K562 (cell line): ENCODE measurements around the gene ZP3. TPM values are rescaled to one million over a fixed set of nuclear protein-coding genes. Genes with fewer than 3 reads are reported as not detected.

Experiments
- ATAC-seq: fragments of 200-7000 bp; cut with Tn5 transposase; 3 replicates; pipeline ENCODE4 v1.9.1; 2020; ENCODE audit warnings: moderate library complexity
- BruUV-seq: library from RNA; stranded (reverse); fragments of 400-500 nt; replicated peaks from 2 replicates; lab custom pipeline; 2021; lab: Mats Ljungman, UMichigan
- CTCF ChIA-PET: fragments of 300-600 bp; formaldehyde crosslinking; extraction: SDS; loops from one replicate; lab custom pipeline; 2021; ENCODE audit warnings: low intra/inter-chr PET ratio; lab: Yijun Ruan, JAX
- POLR2A ChIA-PET: fragments of 300-600, 350-650 bp; sonication (Branson Sonifier 250); formaldehyde crosslinking; extraction: SDS; loops from one replicate; lab custom pipeline; 2021; ENCODE audit warnings: antibody characterized with exemption, inconsistent platforms; lab: Yijun Ruan, JAX
- DNase-seq, 4 experiments: peaks; one replicate each; pipeline versions ENCODE4 v3.0.0 to v3.0.0-alpha.2; 2011 to 2018; ENCODE audit warnings: low spot score in 3 of 4, mixed read lengths in 3 of 4; ENCODE audit errors: extremely low read depth in 1 of 4
- FAIRE-seq: peaks from 2 replicates; lab custom pipeline; 2011; peaks lifted over from hg19 to GRCh38; lab: Jason Lieb, UNC
- H2AFZ ChIP-seq: 2 replicates; pipeline ENCODE4 v1.6.0; 2011; ENCODE audit warnings: low read depth, low read length, control low read depth, inconsistent platforms
- H3K27ac ChIP-seq: fragments of 200-600 bp; 3 replicates; pipeline ENCODE4 v1.8.0; 2011; ENCODE audit warnings: low read depth, mild to moderate bottlenecking, control low read depth, inconsistent platforms, low read length, moderate library complexity, mixed read lengths; ENCODE audit errors: extremely low read depth
- H3K27me3 ChIP-seq, 2 experiments: fragments of 300-600 bp in 1 of 2; 2 replicates in 1 of 2; 3 replicates in 1 of 2; pipeline versions ENCODE4 v1.6.0 to v1.8.0; 2011; ENCODE audit warnings: inconsistent platforms in 2 of 2, low read length in 2 of 2, mild to moderate bottlenecking in 1 of 2, mixed read lengths in 1 of 2, moderate library complexity in 1 of 2; ENCODE audit not compliant: control insufficient read depth in 2 of 2, insufficient read depth in 2 of 2
- H3K36me3 ChIP-seq: fragments of 300-600 bp; 3 replicates; pipeline ENCODE4 v1.8.0; 2011; ENCODE audit warnings: mild to moderate bottlenecking, low read length, inconsistent platforms; ENCODE audit not compliant: control insufficient read depth, insufficient read depth
- H3K4me1 ChIP-seq, 2 experiments: fragments of 200-600 bp in 1 of 2; replicated peaks in 1 of 2; 2 replicates in 1 of 2; 3 replicates in 1 of 2; pipeline versions ENCODE4 v1.5.1 to v1.8.0; 2011; ENCODE audit warnings: inconsistent platforms in 2 of 2, low read length in 2 of 2, mild to moderate bottlenecking in 1 of 2, mixed read lengths in 1 of 2, moderate library complexity in 1 of 2; ENCODE audit not compliant: control insufficient read depth in 2 of 2, insufficient read depth in 2 of 2
- H3K4me2 ChIP-seq: 2 replicates; pipeline ENCODE4 v1.6.1; 2011; ENCODE audit warnings: low read length, control low read depth, inconsistent platforms, mixed read lengths; ENCODE audit not compliant: insufficient read depth
- H3K4me3 ChIP-seq: fragments of 200-600 bp; sonication (generic), shearing (Covaris generic); 2 replicates; pipeline ENCODE4 v1.5.1; 2016; ENCODE audit warnings: control low read depth, inconsistent platforms
- H3K79me2 ChIP-seq: fragments of 200-600 bp; 3 replicates; pipeline ENCODE4 v1.8.0; 2011; ENCODE audit warnings: low read length, inconsistent platforms; ENCODE audit not compliant: control insufficient read depth, insufficient read depth
- H3K9ac ChIP-seq, 2 experiments: 2 replicates each; pipeline versions ENCODE4 v1.6.0 to v1.6.1; 2011; ENCODE audit warnings: low read depth in 2 of 2, low read length in 2 of 2, control low read depth in 1 of 2, inconsistent platforms in 1 of 2, mild to moderate bottlenecking in 1 of 2, mixed read lengths in 1 of 2; ENCODE audit not compliant: insufficient read depth in 1 of 2
- H3K9me1 ChIP-seq: one replicate; pipeline ENCODE4 v1.6.0; 2011; ENCODE audit warnings: inconsistent platforms, mild to moderate bottlenecking, low read length, moderate library complexity; ENCODE audit not compliant: control insufficient read depth, insufficient read depth
- H3K9me3 ChIP-seq: replicated peaks from 2 replicates; pipeline ENCODE4 v1.5.1; 2011; ENCODE audit warnings: low read depth, low read length, inconsistent platforms; ENCODE audit not compliant: control insufficient read depth, insufficient read depth
- H4K20me1 ChIP-seq: replicated peaks from 2 replicates; pipeline ENCODE4 v1.6.1; 2011; ENCODE audit warnings: low read length, inconsistent platforms, mixed read lengths; ENCODE audit not compliant: control insufficient read depth, insufficient read depth
- THRB ChIP-seq: fragments of 450-650 bp; formaldehyde crosslinking; conservative IDR thresholded peaks from 2 replicates; pipeline ENCODE4 v1.4.0; 2022; ENCODE audit warnings: mild to moderate bottlenecking, missing genetic modification characterization
- ZBTB40 ChIP-seq, 2 experiments: fragments of 450-650 bp in 1 of 2; sonication (generic) in 1 of 2; formaldehyde crosslinking in 1 of 2; IDR thresholded peaks; 2 replicates each; pipeline versions ENCODE4 v1.7.1 to v1.9.0; 2016 to 2022; ENCODE audit warnings: inconsistent platforms in 1 of 2, mild to moderate bottlenecking in 1 of 2, missing genetic modification reagents in 1 of 2
- WGBS: fragments of 100-300 bp; shearing (Covaris generic); methylation state at CpG from one replicate; pipeline ENCODE4 v1.1.6; 2016; ENCODE audit warnings: low coverage, mixed read lengths; ENCODE audit not compliant: insufficient coverage; ENCODE audit errors: missing lambda C conversion rate; 5-methylcytosine and 5-hydroxymethylcytosine counted together
- in situ Hi-C: fragments of 300-500 bp; cut with MboI; formaldehyde crosslinking; loops from 4 replicates; pipeline ENCODE4 v1.15.0; 2018; ENCODE audit warnings: inconsistent platforms, mixed read lengths
- intact Hi-C: fragments of 100-400 bp; cut with micrococcal nuclease; formaldehyde crosslinking; loops from 2 replicates; pipeline ENCODE4 v1.14.2; 2022
- polyA plus RNA-seq, 8 experiments: library from polyadenylated mRNA; depleted of rRNA in 4 of 8; stranded (reverse) in 5 of 8; unstranded in 3 of 8; fragments of >200 nt; fragmentation: Nextera tagmentation in 2 of 8; fragmentation: Illumina TruSeq in 1 of 8; extraction: Ambion mirVana in 2 of 8; extraction: Trizol in 1 of 8; gene quantifications; 2 replicates each; pipeline versions ENCODE4 v1.2.1 to v1.2.3, GENCODE V29; 2011 to 2014; ENCODE audit warnings: inconsistent platforms in 1 of 8, missing spikeins in 1 of 8
- total RNA-seq, 7 experiments: library from RNA; depleted of rRNA in 6 of 7; stranded (reverse); fragments of >200 nt in 6 of 7; fragmentation: Illumina TruSeq in 2 of 7; extraction: Trizol in 2 of 7; gene quantifications; 2 replicates each; pipeline versions ENCODE4 v1.2.1 to v1.2.3, GENCODE V29; 2011 to 2021; ENCODE audit warnings: low replicate concordance in 1 of 7

Gene ZP3
- total and polyA plus RNA-seq, 9 of the 15 experiments (the other 6 are each of a cell fraction or from before 2014, with no cell fraction given): 1.4 to 3.8 (median 2.4) TPM

GRCh38 chr7:76405738-76406137 is 19.0 kb upstream of the ZP3 start:
- 74% methylated on average over 9 of the region's 9 CpGs for WGBS
- BruUV-seq: no TSS peak
- Histone ChIP-seq H3K9me1 (no peaks in the 10 kb centered on the region), H3K9me3 (no peaks in the 10 kb centered on the region), H3K4me1 (peaks cover 12 to 13% of the 10 kb centered on the region in 2 experiments; a peak in 3 of 5 replicates), H2AFZ (no peak overlapping the region), H3K4me2 (no peak overlapping the region), H3K4me3 (no peak overlapping the region), H3K27me3 (no peaks in the 10 kb centered on the region), H3K36me3 (peaks cover 4% of the 10 kb centered on the region; the same call in 2 of the 3 replicates), H3K9ac (peak overlapping the region in 1 of 2 experiments; percentile 76; a peak in 1 of 4 replicates), H3K27ac (no peak overlapping the region), H4K20me1 (no peaks in the 10 kb centered on the region), H3K79me2 (no peaks in the 10 kb centered on the region)
- intact Hi-C loops: no loop called here
- TF ChIP-seq ZBTB40 (IDR thresholded peaks at IDR 0.05): no peak
- no peak for TF ChIP-seq ZBTB40 (CRISPR knock-in tag; IDR thresholded peaks at IDR 0.05)
- TF ChIP-seq THRB (CRISPR knock-in tag): 0 out of 2 replicates have a peak, but pooled peaks have one; percentile 22
- in situ Hi-C loops: no loop called here
- FAIRE-seq: no peak
- POLR2A ChIA-PET: interaction anchor here (0.6 kb wide), 1 partner anchor 87 kb away, joined by 3 read pairs; no protein-coding TSS in a partner anchor
- CTCF ChIA-PET: no interaction called here
- ATAC-seq: no peak
- DNase-seq: no peak
